ENCODE results near the gene IL6. TPM values are rescaled to one million over a fixed set of nuclear protein-coding genes. Genes with fewer than 3 reads are reported as not detected.

The IL6 gene
- total RNA-seq, 2 experiments from 2014 or later: 0.84 TPM; not detected in 1

Other genes starting within 250 kb of the IL6 start
- gene STEAP1B, start 227.0 kb upstream of the IL6 start, total RNA-seq: not detected
- gene TOMM7, start 95.6 kb downstream of the IL6 start, total RNA-seq: 100 to 1,000 TPM; 595 to 610 TPM

All from CD8-positive, alpha-beta T cell (primary cell).